Measurements from ENCODE around the gene CARD11. TPM values are rescaled to one million over a fixed set of nuclear protein-coding genes. Genes with fewer than 3 reads are reported as not detected.
"Not testable (repeated sequence)": the region's sequence is repeated elsewhere in the genome, so short reads cannot be mapped to it uniquely, and the experiment has no call there.

The CARD11 gene
- total RNA-seq, 1 experiment from 2014 or later, result 79.2 TPM

DNA sequence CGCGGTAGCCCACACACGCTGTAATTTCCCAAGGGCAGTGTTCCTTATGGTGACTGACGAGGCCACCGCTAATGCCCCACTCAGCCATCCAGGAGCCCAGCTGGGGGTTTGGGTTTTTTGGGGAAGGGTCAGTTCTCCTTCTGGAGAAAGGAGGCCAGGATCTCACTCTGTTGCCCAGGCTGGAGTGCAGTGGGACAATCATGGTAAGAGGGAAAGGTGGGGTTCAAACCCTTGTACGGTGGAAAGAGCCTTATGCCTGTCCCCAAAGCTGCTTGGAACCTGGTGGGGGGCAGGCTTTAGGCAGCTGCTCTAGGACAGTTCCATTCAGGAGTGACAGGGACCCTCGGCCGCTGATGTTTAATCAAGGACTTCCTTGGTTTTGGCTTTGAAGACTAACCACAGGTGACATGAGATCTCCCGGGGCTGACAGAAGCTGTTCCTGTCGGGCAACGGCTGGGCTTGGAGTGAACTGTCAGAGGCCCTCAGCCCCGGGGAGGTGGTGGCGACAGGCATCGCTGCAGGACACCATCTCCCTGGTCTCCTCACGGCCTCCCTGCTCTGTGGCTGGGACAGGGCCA lies 84.5 kb downstream of the CARD11 start:
- BruUV-seq (replicated peaks), result no TSS peak
- no peaks in the 10 kb centered on the region for H3K9me3 Mint-ChIP-seq (ENCODE audit: low read depth, unreplicated experiment)
- intact Hi-C loops (cut with micrococcal nuclease; ENCODE audit: unreplicated experiment), result no loop called here
- H3K4me1 Mint-ChIP-seq (ENCODE audit: low read depth, unreplicated experiment), result peaks cover 17% of the 10 kb centered on the region
- H3K27me3 Mint-ChIP-seq (ENCODE audit: unreplicated experiment), result no peaks in the 10 kb centered on the region
- TF ChIP-seq, protein P1, sequence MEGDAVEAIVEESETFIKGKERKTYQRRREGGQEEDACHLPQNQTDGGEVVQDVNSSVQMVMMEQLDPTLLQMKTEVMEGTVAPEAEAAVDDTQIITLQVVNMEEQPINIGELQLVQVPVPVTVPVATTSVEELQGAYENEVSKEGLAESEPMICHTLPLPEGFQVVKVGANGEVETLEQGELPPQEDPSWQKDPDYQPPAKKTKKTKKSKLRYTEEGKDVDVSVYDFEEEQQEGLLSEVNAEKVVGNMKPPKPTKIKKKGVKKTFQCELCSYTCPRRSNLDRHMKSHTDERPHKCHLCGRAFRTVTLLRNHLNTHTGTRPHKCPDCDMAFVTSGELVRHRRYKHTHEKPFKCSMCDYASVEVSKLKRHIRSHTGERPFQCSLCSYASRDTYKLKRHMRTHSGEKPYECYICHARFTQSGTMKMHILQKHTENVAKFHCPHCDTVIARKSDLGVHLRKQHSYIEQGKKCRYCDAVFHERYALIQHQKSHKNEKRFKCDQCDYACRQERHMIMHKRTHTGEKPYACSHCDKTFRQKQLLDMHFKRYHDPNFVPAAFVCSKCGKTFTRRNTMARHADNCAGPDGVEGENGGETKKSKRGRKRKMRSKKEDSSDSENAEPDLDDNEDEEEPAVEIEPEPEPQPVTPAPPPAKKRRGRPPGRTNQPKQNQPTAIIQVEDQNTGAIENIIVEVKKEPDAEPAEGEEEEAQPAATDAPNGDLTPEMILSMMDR (IDR thresholded peaks at IDR 0.05; ENCODE audit: unreplicated experiment), result no peak
- H3K36me3 Mint-ChIP-seq (ENCODE audit: insufficient read depth, unreplicated experiment), result peaks cover 9% of the 10 kb centered on the region
- CTCF ChIA-PET, result no interaction called here
- DNase-seq, result no peak
- no peak overlapping the region for H3K4me3 Mint-ChIP-seq (ENCODE audit: low read depth, unreplicated experiment)
- H3K27ac Mint-ChIP-seq (ENCODE audit: unreplicated experiment), result no peak overlapping the region

DNA sequence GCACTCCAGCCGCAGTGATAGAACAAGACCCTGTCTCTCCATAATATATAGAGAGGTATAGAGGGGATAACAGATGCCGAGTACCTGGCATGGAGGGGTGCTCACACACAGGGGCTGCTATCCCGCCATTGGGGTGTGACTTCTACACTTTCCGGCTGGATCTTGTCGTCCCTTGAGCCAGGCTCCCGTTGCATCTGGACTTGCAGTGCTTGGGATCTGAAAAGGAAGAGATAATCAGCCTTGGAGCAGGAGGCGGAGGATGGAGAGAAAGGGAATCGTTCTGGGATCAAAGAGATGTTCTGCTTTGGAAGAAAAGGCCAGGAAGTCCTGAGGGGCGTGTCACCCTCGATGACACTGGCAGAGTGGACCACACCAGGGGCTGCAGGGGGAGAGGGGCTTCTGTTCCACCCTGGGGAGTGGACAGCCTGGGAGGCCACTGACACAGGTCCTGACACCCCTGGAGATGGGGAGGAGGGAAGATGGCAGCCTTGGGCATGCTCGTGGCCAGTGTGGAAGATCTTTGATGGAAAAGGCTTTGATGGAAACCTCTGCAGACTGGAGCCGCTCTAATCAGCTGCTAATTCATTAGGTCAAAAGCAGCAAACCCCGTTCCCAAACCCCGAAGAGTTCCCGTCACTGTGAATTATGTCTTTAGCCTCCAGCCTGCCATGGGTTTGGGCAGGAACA lies 85.1 kb downstream of the CARD11 start:
- BruUV-seq (replicated peaks), result no TSS peak
- TF ChIP-seq, protein P1 (IDR thresholded peaks at IDR 0.05; ENCODE audit: unreplicated experiment), result no peak
- no peaks in the 10 kb centered on the region for H3K9me3 Mint-ChIP-seq (ENCODE audit: low read depth, unreplicated experiment)
- no peak for DNase-seq
- intact Hi-C loops (cut with micrococcal nuclease; ENCODE audit: unreplicated experiment), result no loop called here
- CTCF ChIA-PET, result no interaction called here
- peaks cover 17% of the 10 kb centered on the region for H3K4me1 Mint-ChIP-seq (ENCODE audit: low read depth, unreplicated experiment)
- H3K36me3 Mint-ChIP-seq (ENCODE audit: insufficient read depth, unreplicated experiment), result peaks cover 9% of the 10 kb centered on the region
- H3K27ac Mint-ChIP-seq (ENCODE audit: unreplicated experiment), result no peak overlapping the region
- H3K4me3 Mint-ChIP-seq (ENCODE audit: low read depth, unreplicated experiment), result no peak overlapping the region
- H3K27me3 Mint-ChIP-seq (ENCODE audit: unreplicated experiment), result no peaks in the 10 kb centered on the region

DNA sequence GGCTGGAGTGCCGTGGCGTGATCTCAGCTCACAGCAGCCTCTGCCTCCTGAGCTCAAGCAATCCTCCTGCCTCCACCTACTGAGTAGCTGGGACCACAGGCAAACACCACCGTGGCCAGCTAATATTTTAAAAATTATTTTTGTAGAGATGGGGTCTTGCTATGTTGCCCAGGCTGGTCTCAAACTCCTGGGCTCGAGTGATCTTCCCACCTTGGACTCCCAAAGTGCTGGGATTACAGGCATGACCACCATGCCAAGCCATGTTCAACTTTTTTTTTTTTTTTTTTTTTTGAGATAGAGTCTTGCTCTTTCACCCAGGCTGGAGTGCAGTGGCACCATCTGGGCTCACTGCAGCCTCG lies 86.3 kb downstream of the CARD11 start:
- H3K27ac Mint-ChIP-seq (ENCODE audit: unreplicated experiment); H3K9me3 Mint-ChIP-seq (ENCODE audit: low read depth, unreplicated experiment); DNase-seq; BruUV-seq (replicated peaks); H3K4me3 Mint-ChIP-seq (ENCODE audit: low read depth, unreplicated experiment); H3K27me3 Mint-ChIP-seq (ENCODE audit: unreplicated experiment); H3K36me3 Mint-ChIP-seq (ENCODE audit: insufficient read depth, unreplicated experiment); H3K4me1 Mint-ChIP-seq (ENCODE audit: low read depth, unreplicated experiment); intact Hi-C loops (cut with micrococcal nuclease; ENCODE audit: unreplicated experiment): not testable (repeated sequence)
- CTCF ChIA-PET, result interaction anchor here (0.6 to 0.9 kb wide), 3 partner anchors 10 to 18 kb away, joined by 3 to 6 read pairs (median 3); no protein-coding TSS in a partner anchor

DNA sequence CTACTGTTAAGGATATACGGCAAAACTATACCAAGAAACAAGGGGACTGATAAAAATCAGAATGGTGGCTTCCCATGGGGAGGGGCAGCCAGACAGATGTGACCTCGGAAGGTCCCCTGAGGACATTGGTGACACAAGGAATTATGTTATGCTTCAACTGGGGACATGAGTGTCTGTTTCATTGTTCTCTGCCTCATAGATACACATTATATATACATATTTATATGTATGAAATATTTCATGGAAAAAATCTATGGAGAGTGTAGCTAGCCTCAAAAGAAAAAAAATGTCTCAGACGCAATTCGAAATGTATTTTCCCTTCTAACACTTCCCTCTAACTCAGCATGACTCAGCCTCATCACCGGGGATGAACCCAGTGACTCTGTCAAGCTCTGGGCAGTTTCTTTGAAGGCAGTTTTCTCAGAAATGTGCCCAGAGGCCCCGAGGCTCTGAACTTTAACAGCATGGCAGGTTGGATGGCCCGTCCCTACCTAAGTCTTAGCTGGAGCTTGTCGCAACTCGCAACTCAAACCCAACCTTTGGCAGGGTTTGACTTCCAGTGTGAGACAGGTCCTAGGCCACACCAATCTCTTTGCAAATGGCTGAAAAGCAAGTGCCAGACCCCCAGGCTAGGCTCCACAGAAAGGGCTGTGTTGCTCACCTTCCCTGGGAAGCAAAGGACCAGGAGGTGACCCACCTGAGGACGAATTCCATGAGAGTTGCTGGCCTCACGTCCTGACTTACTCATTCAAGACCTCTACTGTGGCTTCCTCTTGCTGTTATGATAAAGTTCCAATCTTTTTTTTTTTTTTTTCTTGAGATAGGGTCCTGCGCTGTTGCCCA lies 86.9 kb downstream of the CARD11 start:
- Mint-ChIP-seq H3K4me1 (ENCODE audit: low read depth, unreplicated experiment) (peaks cover 5% of the 10 kb centered on the region), H3K9me3 (ENCODE audit: low read depth, unreplicated experiment) (peaks cover 3% of the 10 kb centered on the region), H3K27ac (ENCODE audit: unreplicated experiment) (no peak overlapping the region), H3K36me3 (ENCODE audit: insufficient read depth, unreplicated experiment) (peaks cover 9% of the 10 kb centered on the region), H3K27me3 (ENCODE audit: unreplicated experiment) (no peaks in the 10 kb centered on the region), H3K4me3 (ENCODE audit: low read depth, unreplicated experiment) (no peak overlapping the region)
- CTCF ChIA-PET, result interaction anchor here (0.6 to 1.4 kb wide), 5 partner anchors 8 to 1142 kb away, joined by 3 to 6 read pairs (median 3); no protein-coding TSS in a partner anchor
- DNase-seq, result peak; percentile 30
- TF ChIP-seq, protein P1 (IDR thresholded peaks at IDR 0.05; ENCODE audit: unreplicated experiment), result no peak
- no TSS peak for BruUV-seq (replicated peaks)
- intact Hi-C loops (cut with micrococcal nuclease; ENCODE audit: unreplicated experiment), result no loop called here
